Peyer's patch (tissue), 4 donors: ENCODE data around the gene IL16. TPM values are rescaled to one million over a fixed set of nuclear protein-coding genes. Genes with fewer than 3 reads are reported as not detected.

Source experiments
- DNase-seq, 3 donors: peaks; one replicate each; pipeline ENCODE4 v3.0.0-alpha.2; 2017 to 2019
- H3K27ac ChIP-seq, 4 donors: fragments of 200-600 bp; sonication (generic); one replicate each; pipeline ENCODE4 v1.5.1; 2016 to 2019
- H3K27me3 ChIP-seq, 2 donors: fragments of 200-600 bp; sonication (generic); one replicate each; pipeline ENCODE4 v1.5.1; 2019
- H3K36me3 ChIP-seq, 3 donors: fragments of 200-600 bp; sonication (generic); one replicate each; pipeline ENCODE4 v1.5.1; 2016 to 2019
- H3K4me1 ChIP-seq, 4 donors: fragments of 200-600 bp; sonication (generic); one replicate each; pipeline ENCODE4 v1.5.1; 2016 to 2019
- H3K4me3 ChIP-seq, 4 donors: fragments of 200-600 bp; sonication (generic); 1 replicate in 3 of 4; 2 replicates in 1 of 4; pipeline ENCODE4 v1.5.1; 2016 to 2019; ENCODE audit warnings: mild to moderate bottlenecking in 1 of 4
- H3K9me3 ChIP-seq, 4 donors: fragments of 200-600 bp; sonication (generic); one replicate each; pipeline ENCODE4 v1.5.1; 2016 to 2019; ENCODE audit warnings: mild to moderate bottlenecking in 1 of 4
- POLR2A ChIP-seq, 2 donors: fragments of 450-650 bp; IDR thresholded peaks; one replicate each; pipeline ENCODE4 v1.5.1; 2017; ENCODE audit warnings: antibody characterized with exemption in 2 of 2, mild to moderate bottlenecking in 2 of 2, moderate library complexity in 2 of 2
- total RNA-seq, 4 donors: library from RNA; depleted of rRNA; stranded (reverse); fragments of >200 nt; gene quantifications; one replicate each; pipeline ENCODE4 v1.1.0, GENCODE V29; 2016
- TF ChIP-seq, protein P1 (sequence below), 6 experiments: fragments of 450-650 bp in 4 of 6; fragments of 200-600 bp in 2 of 6; sonication (generic) in 1 of 6; IDR thresholded peaks; one replicate each; pipeline ENCODE4 v1.5.1; 2017 to 2019; ENCODE audit warnings: antibody characterized with exemption in 6 of 6, mild to moderate bottlenecking in 3 of 6, moderate library complexity in 1 of 6

Gene IL16
- total RNA-seq, 4 donors from 2014 or later = 6.3 to 115 (median 11.6) TPM

DNA sequence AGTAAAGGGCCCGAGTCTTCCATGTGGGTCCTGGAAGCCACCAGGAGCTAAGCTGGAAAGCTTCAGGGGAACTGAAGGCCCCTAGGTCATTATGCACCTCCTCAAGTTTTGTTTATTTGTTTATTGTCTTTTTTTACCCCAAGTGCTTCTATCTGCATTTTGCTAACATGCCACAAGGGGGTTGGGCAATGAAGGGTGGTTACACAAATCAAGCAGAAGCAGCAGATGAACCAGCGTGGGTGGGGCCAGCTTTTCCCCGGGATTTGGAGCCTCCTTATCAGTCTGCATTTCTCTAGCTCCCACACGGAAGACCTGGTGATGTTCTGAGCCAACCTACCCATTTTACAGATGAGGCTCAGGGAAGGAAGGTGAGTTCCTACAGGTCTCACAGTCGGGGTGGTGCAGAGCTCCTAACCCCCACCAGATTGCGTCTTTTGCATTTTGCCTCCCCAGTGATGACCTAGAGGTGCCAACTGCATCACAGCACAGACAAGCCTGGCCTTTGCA is 160.6 kb downstream of the IL16 start:
- Histone ChIP-seq H3K4me1 (no peaks in the 10 kb centered on the region), H3K4me3 (no peak overlapping the region), H3K9me3 (no peaks in the 10 kb centered on the region), H3K27ac (no peak overlapping the region), H3K36me3 (no peaks in the 10 kb centered on the region), H3K27me3 (no peaks in the 10 kb centered on the region)
- TF ChIP-seq, protein P1, sequence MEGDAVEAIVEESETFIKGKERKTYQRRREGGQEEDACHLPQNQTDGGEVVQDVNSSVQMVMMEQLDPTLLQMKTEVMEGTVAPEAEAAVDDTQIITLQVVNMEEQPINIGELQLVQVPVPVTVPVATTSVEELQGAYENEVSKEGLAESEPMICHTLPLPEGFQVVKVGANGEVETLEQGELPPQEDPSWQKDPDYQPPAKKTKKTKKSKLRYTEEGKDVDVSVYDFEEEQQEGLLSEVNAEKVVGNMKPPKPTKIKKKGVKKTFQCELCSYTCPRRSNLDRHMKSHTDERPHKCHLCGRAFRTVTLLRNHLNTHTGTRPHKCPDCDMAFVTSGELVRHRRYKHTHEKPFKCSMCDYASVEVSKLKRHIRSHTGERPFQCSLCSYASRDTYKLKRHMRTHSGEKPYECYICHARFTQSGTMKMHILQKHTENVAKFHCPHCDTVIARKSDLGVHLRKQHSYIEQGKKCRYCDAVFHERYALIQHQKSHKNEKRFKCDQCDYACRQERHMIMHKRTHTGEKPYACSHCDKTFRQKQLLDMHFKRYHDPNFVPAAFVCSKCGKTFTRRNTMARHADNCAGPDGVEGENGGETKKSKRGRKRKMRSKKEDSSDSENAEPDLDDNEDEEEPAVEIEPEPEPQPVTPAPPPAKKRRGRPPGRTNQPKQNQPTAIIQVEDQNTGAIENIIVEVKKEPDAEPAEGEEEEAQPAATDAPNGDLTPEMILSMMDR (IDR thresholded peaks at IDR 0.05) = no peak
- TF ChIP-seq POLR2A (IDR thresholded peaks at IDR 0.05) = no peak
- no peak for DNase-seq

DNA sequence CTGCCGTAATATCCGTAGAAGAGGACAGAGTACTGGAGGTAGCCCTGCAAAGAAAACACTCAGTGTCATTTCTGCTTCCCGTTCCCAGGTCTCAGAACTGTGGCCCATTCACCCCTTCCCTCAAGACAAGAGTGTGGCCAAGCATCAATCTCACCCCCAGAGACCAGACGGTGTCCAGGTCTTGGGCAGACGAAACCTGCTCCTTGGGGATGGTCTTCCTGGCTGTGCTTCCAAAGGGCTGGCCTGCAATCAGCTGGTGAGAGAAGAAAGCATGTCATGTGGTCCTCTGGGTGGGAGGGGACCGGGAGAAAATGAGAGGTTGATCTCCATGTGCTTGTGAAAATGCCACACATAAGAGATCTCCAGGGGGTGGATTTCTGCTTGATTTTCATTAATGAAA is 161.6 kb downstream of the IL16 start:
- Histone ChIP-seq H3K9me3 (no peaks in the 10 kb centered on the region), H3K27ac (no peak overlapping the region), H3K4me3 (no peak overlapping the region), H3K27me3 (no peaks in the 10 kb centered on the region), H3K36me3 (no peaks in the 10 kb centered on the region), H3K4me1 (no peaks in the 10 kb centered on the region)
- no peak for TF ChIP-seq POLR2A (IDR thresholded peaks at IDR 0.05)
- TF ChIP-seq, protein P1 (IDR thresholded peaks at IDR 0.05) = no peak
- no peak for DNase-seq

DNA sequence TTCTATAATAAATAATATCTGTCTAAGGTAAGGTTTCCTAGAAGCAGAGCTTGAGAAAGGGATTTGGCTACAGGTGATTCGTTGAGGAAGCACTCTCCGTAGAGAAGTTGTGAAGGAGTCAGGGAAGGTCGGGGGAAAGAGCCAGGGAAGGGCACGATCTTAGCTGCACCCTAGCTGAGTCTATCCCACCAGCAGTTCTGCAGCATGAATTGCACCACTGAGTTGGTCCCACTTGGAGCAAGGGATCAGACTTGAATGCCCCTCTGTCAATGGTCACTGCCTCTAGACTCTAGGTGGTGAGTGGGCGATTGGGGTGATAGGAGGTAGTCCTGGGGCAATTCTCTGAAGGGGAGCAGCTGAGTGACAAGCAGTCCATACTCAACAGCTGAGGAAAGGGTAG is 163.8 kb downstream of the IL16 start:
- Histone ChIP-seq H3K27me3 (no peaks in the 10 kb centered on the region), H3K36me3 (no peaks in the 10 kb centered on the region), H3K4me1 (no peaks in the 10 kb centered on the region), H3K27ac (no peak overlapping the region), H3K4me3 (no peak overlapping the region), H3K9me3 (no peaks in the 10 kb centered on the region)
- no peak for DNase-seq
- no peak for TF ChIP-seq POLR2A (IDR thresholded peaks at IDR 0.05)
- TF ChIP-seq, protein P1 (IDR thresholded peaks at IDR 0.05) = no peak

DNA sequence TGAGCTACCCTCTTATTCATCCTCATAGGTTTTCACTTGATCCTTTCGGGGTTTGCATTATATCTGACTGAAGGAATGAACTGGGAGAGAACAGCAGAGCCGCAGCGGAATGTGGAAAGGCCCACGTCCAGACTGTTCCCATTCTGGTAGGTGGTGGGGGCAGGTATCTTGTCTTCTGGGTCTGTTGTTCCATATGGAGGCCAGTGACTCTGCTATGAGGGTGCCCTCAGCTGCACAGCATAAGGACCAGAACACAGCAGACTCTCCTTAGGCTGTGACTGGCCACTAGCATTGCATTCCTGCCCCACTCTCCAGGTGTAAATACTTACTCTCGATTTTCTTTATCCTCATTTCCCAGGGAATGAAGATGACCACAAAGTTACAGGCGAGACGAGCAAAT is 165.2 kb downstream of the IL16 start:
- Histone ChIP-seq H3K4me3 (no peak overlapping the region), H3K36me3 (no peaks in the 10 kb centered on the region), H3K4me1 (no peaks in the 10 kb centered on the region), H3K27ac (no peak overlapping the region), H3K9me3 (no peaks in the 10 kb centered on the region), H3K27me3 (no peaks in the 10 kb centered on the region)
- TF ChIP-seq, protein P1 (IDR thresholded peaks at IDR 0.05) = no peak
- TF ChIP-seq POLR2A (IDR thresholded peaks at IDR 0.05) = no peak
- DNase-seq = no peak

DNA sequence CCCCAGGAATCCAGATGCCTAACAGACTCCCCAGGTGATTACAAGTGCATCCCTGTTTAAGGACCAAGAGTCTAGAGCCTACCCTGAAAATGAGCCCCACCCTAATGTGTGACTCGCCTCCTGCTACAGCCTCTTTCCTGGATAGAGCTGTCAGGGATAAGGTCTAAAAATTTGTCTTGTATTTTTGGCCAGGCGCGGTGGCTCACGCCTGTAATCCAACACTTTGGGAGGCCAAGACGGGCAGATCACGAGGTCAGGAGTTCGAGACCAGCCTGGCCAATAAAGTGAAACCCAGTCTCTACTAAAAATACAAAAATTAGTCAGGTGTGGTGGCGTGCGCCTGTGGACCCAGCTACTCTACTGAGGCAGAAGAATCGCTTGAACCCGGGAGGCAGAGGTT is 166.1 kb downstream of the IL16 start:
- H3K4me1 ChIP-seq = no peaks in the 10 kb centered on the region
- H3K4me3 ChIP-seq = no peak overlapping the region
- no peak overlapping the region for H3K27ac ChIP-seq
- H3K9me3 ChIP-seq = no peaks in the 10 kb centered on the region
- no peak for DNase-seq
- TF ChIP-seq POLR2A (IDR thresholded peaks at IDR 0.05) = no peak
- TF ChIP-seq, protein P1 (IDR thresholded peaks at IDR 0.05) = no peak
- no peaks in the 10 kb centered on the region for H3K27me3 ChIP-seq
- H3K36me3 ChIP-seq = no peaks in the 10 kb centered on the region

DNA sequence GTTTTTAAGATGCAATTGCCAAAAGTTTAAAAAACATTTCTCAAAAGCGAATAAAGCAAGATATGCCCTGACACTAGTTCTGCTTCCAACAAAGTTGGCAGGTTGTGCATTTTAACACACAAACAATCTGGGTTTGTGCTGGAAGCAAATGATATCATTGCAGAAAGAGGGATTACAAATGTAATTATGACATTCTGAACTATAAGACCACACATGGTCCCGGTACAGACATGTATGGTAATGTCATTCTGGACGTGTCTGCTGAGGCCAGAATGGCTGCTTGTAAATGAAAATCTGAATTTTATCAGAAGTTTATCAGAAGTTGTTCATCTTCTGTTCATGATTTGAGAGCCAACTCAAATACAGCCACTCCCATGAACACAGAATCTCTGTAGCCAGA is 166.6 kb downstream of the IL16 start:
- Histone ChIP-seq H3K9me3 (no peaks in the 10 kb centered on the region), H3K4me1 (no peaks in the 10 kb centered on the region), H3K36me3 (no peaks in the 10 kb centered on the region), H3K27ac (no peak overlapping the region), H3K4me3 (no peak overlapping the region), H3K27me3 (no peaks in the 10 kb centered on the region)
- no peak for TF ChIP-seq POLR2A (IDR thresholded peaks at IDR 0.05)
- no peak for DNase-seq

Other genes with a start within 250 kb of the IL16 start
- 10 to 100 TPM; 20.3 to 48.7 (median 27.1) TPM for gene MESD, start 207.1 kb upstream of the IL16 start, total RNA-seq
- gene TLNRD1, start 196.0 kb upstream of the IL16 start, total RNA-seq = 10 to 100 TPM; 15.4 to 25.6 (median 19.5) TPM
- 1 to 10 TPM in 1 of 4 donors, not detected in 3; 6.6 TPM for gene CFAP161, start 62.6 kb upstream of the IL16 start, total RNA-seq
- gene STARD5, start 127.3 kb downstream of the IL16 start, total RNA-seq = 10 to 100 TPM; 37.8 to 39.6 (median 38.7) TPM
- not detected for gene TMC3, start 177.3 kb downstream of the IL16 start, total RNA-seq